ENCODE measurements around the gene ELOVL5. TPM values are rescaled to one million over a fixed set of nuclear protein-coding genes. Genes with fewer than 3 reads are reported as not detected.
"Not testable (repeated sequence)": the region's sequence is repeated elsewhere in the genome, so short reads cannot be mapped to it uniquely, and the experiment has no call there.

The ELOVL5 gene
- polyA plus RNA-seq, 1 donor, result 84.0 TPM

GRCh38 chr6:53333439-53334408 lies 15.0 kb downstream of the ELOVL5 start:
- no peak for DNase-seq

- DNase-seq, result no peak
Observed at GRCh38 chr6:53331678-53332077, 17.1 kb downstream of the ELOVL5 start.

GRCh38 chr6:53330137-53330536 lies 18.6 kb downstream of the ELOVL5 start:
- DNase-seq, result no peak

GRCh38 chr6:53328375-53328774 lies 20.4 kb downstream of the ELOVL5 start:
- DNase-seq, result no peak

- no peak for DNase-seq
Observed at GRCh38 chr6:53327017-53327395, 21.7 kb downstream of the ELOVL5 start.

GRCh38 chr6:53326372-53327016 lies 22.3 kb downstream of the ELOVL5 start:
- no peak for DNase-seq

- no peak for DNase-seq
Observed at GRCh38 chr6:53325785-53326184, 23.0 kb downstream of the ELOVL5 start.

GRCh38 chr6:53322188-53323029 lies 26.3 kb downstream of the ELOVL5 start:
- DNase-seq, result no peak

GRCh38 chr6:53321701-53322100 lies 27.0 kb downstream of the ELOVL5 start:
- DNase-seq, result no peak

GRCh38 chr6:53320964-53321363 lies 27.8 kb downstream of the ELOVL5 start:
- DNase-seq, result no peak

- DNase-seq, result no peak
Observed at GRCh38 chr6:53318429-53318828, 30.3 kb downstream of the ELOVL5 start.

- DNase-seq, result no peak
Observed at GRCh38 chr6:53317861-53318260, 30.9 kb downstream of the ELOVL5 start.

GRCh38 chr6:53317299-53317698 lies 31.5 kb downstream of the ELOVL5 start:
- not testable (repeated sequence) for DNase-seq

GRCh38 chr6:53316142-53316541 lies 32.6 kb downstream of the ELOVL5 start:
- DNase-seq, result no peak

GRCh38 chr6:53315086-53315724 lies 33.5 kb downstream of the ELOVL5 start:
- no peak for DNase-seq

- no peak for DNase-seq
Observed at GRCh38 chr6:53313784-53314400, 34.9 kb downstream of the ELOVL5 start.

- DNase-seq, result no peak
Observed at GRCh38 chr6:53312355-53312754, 36.4 kb downstream of the ELOVL5 start.

GRCh38 chr6:53311586-53311935 lies 37.2 kb downstream of the ELOVL5 start:
- DNase-seq, result no peak

- DNase-seq, result no peak
Observed at GRCh38 chr6:53310771-53311585, 37.8 kb downstream of the ELOVL5 start.

- no peak for DNase-seq
Observed at GRCh38 chr6:53309901-53310300, 38.8 kb downstream of the ELOVL5 start.
